Measurements from ENCODE around the gene TNRC6A. TPM values are rescaled to one million over a fixed set of nuclear protein-coding genes. Genes with fewer than 3 reads are reported as not detected.

Gene TNRC6A
- total and polyA plus RNA-seq, 10 of the 15 experiments (the other 5 are each of a cell fraction or from before 2014, with no cell fraction given) = 4.6 to 41.3 (median 29.7) TPM

- TF ChIP-seq CTCF (IDR thresholded peaks at IDR 0.05 in 2 of 3, conservative IDR thresholded peaks at IDR 0.05 in 1 of 3; ENCODE audit: control insufficient read depth in 2 of 3, extremely low read depth in 1 of 3, insufficient read depth in 1 of 3, low read depth in 3 of 3, low read length in 3 of 3) = no peak
Measured at GRCh38 chr16:24728011-24728410, 1.4 kb upstream of the TNRC6A start (continued).

GRCh38 chr16:24728891-24729242 is 584 bp upstream of the TNRC6A start:
- SMC1A ChIA-PET (ENCODE audit: uncharacterized antibody, unreplicated experiment) = interaction anchor here (0.6 to 1.2 kb wide), 3 partner anchors 12 to 192 kb away, joined by 3 to 4 read pairs (median 4); no protein-coding TSS in a partner anchor
- H3K9me3 ChIP-seq (replicated peaks; ENCODE audit: control insufficient read depth, insufficient read depth, low read length) = no peaks in the 10 kb centered on the region
- BruUV-seq (replicated peaks) = no TSS peak

More at GRCh38 chr16:24728891-24729242, 584 bp upstream of the TNRC6A start:
- 5% methylated on average over 8 of the region's 8 CpGs for WGBS (ENCODE audit: insufficient coverage, insufficient replicate concordance, low lambda C conversion rate, missing lambda C conversion rate)
- H3K79me2 ChIP-seq (ENCODE audit: control insufficient read depth, insufficient read depth, low read length) = peaks cover 45% of the 10 kb centered on the region
- no peaks in the 10 kb centered on the region for H4K20me1 ChIP-seq (ENCODE audit: control insufficient read depth, insufficient read depth)
- TF ChIP-seq NR2F1 (conservative IDR thresholded peaks at IDR 0.05) = no peak
- TF ChIP-seq, protein P1, sequence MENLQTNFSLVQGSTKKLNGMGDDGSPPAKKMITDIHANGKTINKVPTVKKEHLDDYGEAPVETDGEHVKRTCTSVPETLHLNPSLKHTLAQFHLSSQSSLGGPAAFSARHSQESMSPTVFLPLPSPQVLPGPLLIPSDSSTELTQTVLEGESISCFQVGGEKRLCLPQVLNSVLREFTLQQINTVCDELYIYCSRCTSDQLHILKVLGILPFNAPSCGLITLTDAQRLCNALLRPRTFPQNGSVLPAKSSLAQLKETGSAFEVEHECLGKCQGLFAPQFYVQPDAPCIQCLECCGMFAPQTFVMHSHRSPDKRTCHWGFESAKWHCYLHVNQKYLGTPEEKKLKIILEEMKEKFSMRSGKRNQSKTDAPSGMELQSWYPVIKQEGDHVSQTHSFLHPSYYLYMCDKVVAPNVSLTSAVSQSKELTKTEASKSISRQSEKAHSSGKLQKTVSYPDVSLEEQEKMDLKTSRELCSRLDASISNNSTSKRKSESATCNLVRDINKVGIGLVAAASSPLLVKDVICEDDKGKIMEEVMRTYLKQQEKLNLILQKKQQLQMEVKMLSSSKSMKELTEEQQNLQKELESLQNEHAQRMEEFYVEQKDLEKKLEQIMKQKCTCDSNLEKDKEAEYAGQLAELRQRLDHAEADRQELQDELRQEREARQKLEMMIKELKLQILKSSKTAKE (IDR thresholded peaks at IDR 0.05; ENCODE audit: low read depth, poor library complexity, severe bottlenecking) = peak; percentile 42
- TF ChIP-seq NFYA (IDR thresholded peaks at IDR 0.05; ENCODE audit: borderline replicate concordance, low read depth, low read length) = no peak
- TF ChIP-seq, protein P2, sequence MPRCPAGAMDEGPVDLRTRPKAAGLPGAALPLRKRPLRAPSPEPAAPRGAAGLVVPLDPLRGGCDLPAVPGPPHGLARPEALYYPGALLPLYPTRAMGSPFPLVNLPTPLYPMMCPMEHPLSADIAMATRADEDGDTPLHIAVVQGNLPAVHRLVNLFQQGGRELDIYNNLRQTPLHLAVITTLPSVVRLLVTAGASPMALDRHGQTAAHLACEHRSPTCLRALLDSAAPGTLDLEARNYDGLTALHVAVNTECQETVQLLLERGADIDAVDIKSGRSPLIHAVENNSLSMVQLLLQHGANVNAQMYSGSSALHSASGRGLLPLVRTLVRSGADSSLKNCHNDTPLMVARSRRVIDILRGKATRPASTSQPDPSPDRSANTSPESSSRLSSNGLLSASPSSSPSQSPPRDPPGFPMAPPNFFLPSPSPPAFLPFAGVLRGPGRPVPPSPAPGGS (IDR thresholded peaks at IDR 0.05; ENCODE audit: borderline replicate concordance, insufficient read depth, low read depth, low read length, poor library complexity, severe bottlenecking) = no peak
- no peak for DNase-seq (ENCODE audit: low read depth, low spot score)
- in situ Hi-C loops (cut with MboI) (no loop called here), intact Hi-C loops (cut with micrococcal nuclease; ENCODE audit: unreplicated experiment) (no loop called here)
- H2AFZ ChIP-seq (ENCODE audit: control insufficient read depth, low read depth, low read length) = peak overlapping the region; percentile 83
- RAD21 ChIA-PET (ENCODE audit: unreplicated experiment) = no interaction called here
- peak overlapping the region; percentile 76 for H3K27ac ChIP-seq (ENCODE audit: control insufficient read depth, insufficient read depth)
- CTCF ChIA-PET = interaction anchor here (0.5 to 1.0 kb wide), 3 partner anchors 22 to 474 kb away, joined by 3 to 4 read pairs (median 3); no protein-coding TSS in a partner anchor
- peak overlapping the region; percentile 97 for H3K4me3 ChIP-seq
- H3K4me2 ChIP-seq (ENCODE audit: control insufficient read depth, insufficient read depth) = peak overlapping the region; percentile 82
- ATAC-seq = peak; percentile 4; the same call in 2 of the 3 replicates
- POLR2A ChIA-PET = no interaction called here
- FAIRE-seq = no peak
- peak overlapping the region; percentile 86 for H3K9ac ChIP-seq (ENCODE audit: control insufficient read depth, insufficient read depth, low read length)
- peaks cover 0 to 7% of the 10 kb centered on the region in 2 experiments; a peak in 1 of 4 replicates for H3K36me3 ChIP-seq (ENCODE audit: control insufficient read depth in 2 of 2, insufficient read depth in 2 of 2, low read length in 1 of 2)
- H3K4me1 ChIP-seq (ENCODE audit: control insufficient read depth, insufficient read depth, low read length) = peaks cover 18% of the 10 kb centered on the region
- no peaks in the 10 kb centered on the region for H3K27me3 ChIP-seq (replicated peaks in 1 of 2; ENCODE audit: control insufficient read depth in 2 of 2, insufficient read depth in 2 of 2, low read length in 1 of 2)
